Stimulated activated CD4-positive, alpha-beta T cell treated with anti-CD3 and anti-CD28 coated beads, Interleukin-4, amount 100 ng/mL, for 48 hours (primary cell): Measurements from ENCODE around the gene ACR.
"Not testable (repeated sequence)": the region's sequence is repeated elsewhere in the genome, so short reads cannot be mapped to it uniquely, and the experiment has no call there.

Experiments used
- DNase-seq, 2 donors: peaks; one replicate each; pipeline ENCODE4 v3.0.0-alpha.2; 2020; ENCODE audit warnings: low read depth in 2 of 2

The ACR gene

GRCh38 chr22:50732681-50733080, 5.3 kb upstream of the ACR start:
- no peak for DNase-seq

DNA sequence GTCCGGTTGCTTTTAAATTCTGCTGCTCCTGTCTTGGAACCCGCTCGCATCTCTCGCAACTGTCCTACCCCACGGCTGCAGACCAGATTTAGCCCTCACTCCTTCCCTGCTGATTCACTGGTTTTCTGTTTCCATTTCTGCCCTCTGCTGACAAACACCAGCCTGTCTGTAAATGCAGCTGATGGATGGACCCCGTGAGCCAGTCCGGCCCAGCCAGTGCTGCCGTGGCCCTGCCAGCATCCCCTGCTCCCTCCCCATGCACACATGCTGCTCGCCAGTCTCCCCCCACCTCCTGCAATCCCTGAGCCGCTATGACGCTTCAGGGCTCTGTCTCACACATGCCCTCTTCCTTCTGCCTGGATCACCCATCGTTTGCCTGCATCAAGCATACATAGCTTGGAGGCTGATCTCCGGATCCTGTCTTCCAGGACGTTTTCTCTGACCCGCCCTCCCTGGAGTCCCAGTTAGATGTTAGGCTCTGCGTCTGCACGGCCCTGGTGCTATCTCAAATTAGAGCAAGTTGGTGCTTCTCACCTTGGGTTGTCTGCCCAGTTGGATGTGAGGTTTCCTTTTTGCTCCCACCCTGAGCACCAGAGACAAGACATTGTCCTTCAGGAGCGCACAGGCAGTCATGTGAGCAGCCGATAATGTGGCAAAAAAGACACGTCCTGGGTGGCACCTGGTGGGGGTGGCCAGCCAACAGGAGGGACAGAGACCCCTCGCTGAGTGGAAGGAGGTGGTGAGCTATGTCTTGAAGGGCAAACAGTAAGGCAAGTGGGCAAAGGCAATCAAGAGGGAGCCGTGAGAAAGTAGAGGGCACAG, 4.3 kb upstream of the ACR start:
- no peak for DNase-seq

DNA sequence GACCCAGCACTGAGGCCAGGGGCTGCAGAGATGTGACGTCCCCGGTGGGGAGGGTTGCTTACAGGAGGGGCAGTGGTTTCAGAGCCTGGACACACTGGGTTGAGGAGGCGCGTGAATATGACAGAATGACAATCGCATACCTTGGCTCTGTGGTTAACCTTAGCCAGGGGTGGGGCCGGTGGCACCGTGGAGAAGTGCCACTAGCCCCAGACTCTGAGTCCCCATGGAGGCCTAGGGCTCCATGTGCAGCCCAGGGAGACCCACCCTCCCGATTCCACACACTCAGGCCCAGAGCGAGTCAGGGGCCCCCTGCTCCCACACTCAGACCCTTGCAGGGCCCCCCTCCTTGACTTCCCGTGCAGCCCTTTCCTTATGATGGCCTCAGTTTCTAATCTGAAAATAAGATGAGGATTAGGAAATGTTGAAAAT, 3.6 kb upstream of the ACR start:
- no peak for DNase-seq

DNA sequence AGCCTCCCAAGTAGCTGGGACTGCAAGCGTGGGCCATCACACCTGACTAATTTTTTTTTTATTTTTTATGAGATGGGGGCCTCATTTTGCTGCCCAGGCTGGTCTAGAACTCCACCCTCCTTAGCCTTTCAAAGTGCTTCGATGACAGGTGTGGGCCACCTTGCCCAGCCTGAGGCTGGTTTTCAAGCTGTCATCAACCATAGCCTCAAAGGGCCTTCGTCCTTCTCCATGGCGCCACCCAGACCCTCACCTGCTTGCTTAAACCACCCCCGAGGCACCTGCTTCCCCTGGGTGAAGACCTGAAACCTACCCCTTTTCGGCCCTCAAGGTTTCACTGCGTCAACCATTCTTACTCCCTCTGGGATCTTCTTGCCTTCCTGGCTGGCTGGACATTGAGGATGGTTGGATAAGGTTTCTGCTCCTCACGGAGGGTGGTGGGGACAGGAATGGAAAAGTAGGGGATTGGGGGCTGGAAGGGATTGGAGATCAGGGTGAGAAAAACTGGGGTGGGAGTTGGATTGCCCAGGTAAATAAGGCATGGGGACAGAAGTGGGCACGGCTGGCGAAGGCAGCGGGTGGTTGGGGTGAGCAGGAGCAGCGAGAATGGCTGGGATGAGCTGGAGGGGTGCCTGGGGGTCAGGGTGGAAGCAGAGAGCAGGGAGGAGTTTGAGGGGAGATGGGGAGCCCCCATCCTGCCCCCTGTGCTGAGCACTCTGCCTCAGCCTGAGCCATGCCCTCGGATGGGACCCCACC, 2.8 kb upstream of the ACR start:
- no peak for DNase-seq

GRCh38 chr22:50735739-50736030, 2.3 kb upstream of the ACR start:
- no peak for DNase-seq

DNA sequence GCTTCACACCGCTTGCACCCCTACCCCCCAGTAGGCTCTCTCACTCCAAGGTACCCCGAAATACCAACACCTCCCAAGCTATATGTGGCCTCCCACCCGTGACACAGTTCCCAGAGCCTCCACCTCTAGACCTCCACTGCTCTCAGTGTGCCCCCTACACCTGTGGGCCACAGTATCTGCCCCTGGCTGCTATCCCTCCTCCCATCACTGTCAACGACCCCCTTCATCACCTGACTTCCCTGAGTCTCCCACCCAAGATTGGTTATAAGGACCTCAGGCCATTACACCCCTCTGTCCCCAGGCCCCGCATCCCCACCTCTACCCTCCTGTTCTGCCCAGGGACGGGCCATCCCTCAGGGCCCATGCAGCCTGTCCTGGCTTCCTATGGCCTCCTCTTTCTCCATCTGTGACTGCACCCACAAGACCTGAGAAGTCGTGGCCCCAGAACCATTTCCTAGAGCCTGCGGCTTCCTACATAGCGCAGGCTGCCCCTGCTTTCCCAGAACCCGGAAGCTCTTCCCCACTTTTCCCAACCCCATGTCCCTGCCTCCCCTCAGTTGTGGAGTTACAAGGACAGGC, 734 bp downstream of the ACR start:
- DNase-seq: no peak

- no peak for DNase-seq
Observed at GRCh38 chr22:50739279-50739691, 1.3 kb downstream of the ACR start.

- DNase-seq: no peak
Observed at GRCh38 chr22:50739894-50740293, 1.9 kb downstream of the ACR start.

- not testable (repeated sequence) for DNase-seq
Observed at GRCh38 chr22:50740714-50741113, 2.7 kb downstream of the ACR start.

DNA sequence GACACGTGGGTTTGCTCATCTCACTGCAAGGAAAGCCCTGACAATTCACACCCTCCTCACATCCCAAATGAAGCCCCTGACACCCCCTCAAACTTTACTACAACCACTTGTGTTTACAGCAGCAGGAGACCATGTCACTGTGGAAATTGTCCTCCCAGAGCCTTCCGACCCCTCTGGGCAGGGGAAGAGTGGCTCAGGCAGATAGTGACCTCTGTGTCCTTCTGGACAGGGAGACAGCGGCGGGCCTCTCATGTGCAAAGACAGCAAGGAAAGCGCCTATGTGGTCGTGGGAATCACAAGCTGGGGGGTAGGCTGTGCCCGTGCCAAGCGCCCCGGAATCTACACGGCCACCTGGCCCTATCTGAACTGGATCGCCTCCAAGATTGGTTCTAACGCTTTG, 6.4 kb downstream of the ACR start:
- not testable (repeated sequence) for DNase-seq

DNA sequence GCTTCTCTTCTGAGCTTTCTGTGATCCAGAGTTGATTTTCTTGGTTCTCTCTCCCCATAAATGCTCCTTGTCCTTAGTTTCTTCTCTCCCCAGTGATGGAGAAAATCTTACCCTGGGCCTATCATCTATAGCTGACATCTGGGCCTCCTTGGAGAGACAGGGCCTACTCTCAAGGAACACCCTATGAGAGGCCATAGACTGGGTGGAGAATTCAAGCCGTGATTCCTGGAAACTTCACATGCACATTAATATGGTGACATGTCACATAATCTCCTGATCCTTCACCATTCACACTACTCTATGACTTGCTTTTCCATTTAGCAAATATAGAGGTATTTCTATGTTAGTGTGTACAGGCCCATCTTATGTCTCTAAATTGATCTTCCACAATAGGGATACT, 9.5 kb downstream of the ACR start:
- DNase-seq: not testable (repeated sequence)

DNA sequence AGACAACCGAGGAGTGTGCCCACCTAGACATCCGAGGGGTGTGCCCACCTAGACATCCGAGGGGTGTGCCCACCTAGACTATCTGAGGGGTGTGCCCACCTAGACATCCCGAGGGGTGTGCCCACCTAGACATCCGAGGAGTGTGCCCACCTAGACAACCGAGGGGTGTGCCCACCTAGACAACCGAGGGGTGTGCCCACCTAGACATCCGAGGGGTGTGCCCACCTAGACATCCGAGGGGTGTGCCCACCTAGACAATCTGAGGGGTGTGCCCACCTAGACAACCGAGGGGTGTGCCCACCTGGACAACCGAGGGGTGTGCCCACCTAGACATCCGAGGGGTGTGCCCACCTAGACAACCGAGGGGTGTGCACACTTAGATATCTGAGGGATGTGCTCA, 10.6 kb downstream of the ACR start:
- not testable (repeated sequence) for DNase-seq

- not testable (repeated sequence) for DNase-seq
Observed at GRCh38 chr22:50749302-50750074, 11.5 kb downstream of the ACR start.

- not testable (repeated sequence) for DNase-seq
Observed at GRCh38 chr22:50755251-50755650, 17.2 kb downstream of the ACR start.

DNA sequence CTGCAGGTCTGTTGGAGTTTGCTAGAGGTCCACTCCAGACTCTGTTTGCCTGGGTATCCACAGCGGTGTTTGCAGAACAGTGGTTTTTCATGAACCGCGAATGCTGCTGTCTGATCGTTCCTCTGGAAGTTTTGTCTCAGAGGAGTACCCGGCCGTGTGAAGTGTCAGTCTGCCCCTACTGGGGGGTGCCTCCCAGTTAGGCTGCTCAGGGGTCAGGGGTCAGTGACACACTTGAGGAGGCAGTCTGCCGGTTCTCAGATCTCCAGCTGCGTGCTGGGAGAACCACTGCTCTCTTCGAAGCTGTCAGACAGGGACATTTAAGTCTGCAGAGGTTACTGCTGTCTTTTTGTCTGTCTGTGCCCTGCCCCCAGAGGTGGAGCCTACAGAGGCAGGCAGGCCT, 18.4 kb downstream of the ACR start:
- not testable (repeated sequence) for DNase-seq

- DNase-seq: peak; percentile 22 to 30
Observed at GRCh38 chr22:50756949-50757491, 19.0 kb downstream of the ACR start.

- not testable (repeated sequence) for DNase-seq
Observed at GRCh38 chr22:50759597-50760341, 21.8 kb downstream of the ACR start.

DNA sequence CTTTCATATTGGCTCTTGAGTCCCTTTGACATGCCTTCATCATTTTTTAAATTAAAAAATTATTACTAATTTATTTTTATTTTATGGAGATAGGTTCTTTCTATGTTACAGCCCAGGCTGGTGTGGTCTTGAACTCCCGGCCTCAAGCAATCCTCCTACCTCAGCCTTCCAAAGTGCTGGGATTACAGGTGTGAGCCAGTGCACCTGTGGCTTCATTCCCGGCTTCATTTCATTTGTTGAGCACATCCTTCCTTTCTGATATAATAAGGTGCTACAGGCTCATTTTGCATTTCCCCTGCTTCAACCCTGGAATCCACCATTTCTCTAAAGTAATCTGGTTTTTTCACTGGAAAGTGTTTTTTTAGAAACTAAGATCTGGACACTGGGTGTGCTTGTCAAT, 23.8 kb downstream of the ACR start:
- not testable (repeated sequence) for DNase-seq

DNA sequence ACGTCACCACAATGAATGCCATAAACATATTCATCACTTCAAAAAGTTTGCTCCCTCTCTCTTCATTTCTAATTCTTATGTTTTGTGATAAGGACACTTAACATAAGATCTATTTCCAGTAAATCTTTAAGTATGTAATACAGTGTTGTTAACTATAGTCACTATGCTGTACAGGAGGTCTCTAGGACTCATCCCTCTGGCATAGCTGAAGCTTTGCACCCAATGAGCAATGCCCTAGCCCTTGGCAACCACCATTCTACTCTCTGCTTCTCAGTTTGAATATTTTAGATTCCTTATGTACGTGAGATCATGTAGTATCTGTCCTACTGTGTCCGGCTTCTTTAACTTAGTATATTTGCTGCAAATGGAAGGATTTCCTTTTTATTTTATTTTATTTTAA, 26.3 kb downstream of the ACR start:
- not testable (repeated sequence) for DNase-seq

- not testable (repeated sequence) for DNase-seq
Observed at GRCh38 chr22:50775132-50775531, 37.1 kb downstream of the ACR start.

DNA sequence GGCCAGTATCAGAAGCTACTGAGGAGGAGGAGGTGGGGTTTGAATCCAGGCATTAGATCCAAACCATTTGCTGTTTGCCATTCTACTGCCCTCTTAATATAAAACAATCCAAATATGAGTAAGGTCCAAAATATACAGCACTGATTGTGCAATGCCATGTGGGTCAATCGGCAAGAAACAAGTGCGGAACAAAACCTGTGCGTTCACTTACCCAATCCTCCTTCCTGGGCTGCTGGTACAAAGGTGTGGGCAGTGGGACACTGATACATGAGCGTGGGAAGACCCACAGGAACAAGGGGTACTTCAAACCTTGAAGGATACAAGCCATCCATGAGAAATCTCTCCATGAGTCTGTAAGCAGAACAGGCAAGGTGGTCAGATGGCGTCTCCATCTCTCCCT, 39.6 kb downstream of the ACR start:
- not testable (repeated sequence) for DNase-seq
